GM18870 (cell line): Measurements from ENCODE around the gene STPG3.
"Not testable (repeated sequence)": the region's sequence is repeated elsewhere in the genome, so short reads cannot be mapped to it uniquely, and the experiment has no call there.

Source experiments
- ATAC-seq: cut with Tn5 transposase; IDR thresholded peaks from one replicate; pipeline ENCODE4 v1.9.1; 2021; ENCODE audit warnings: moderate library complexity; ENCODE audit not compliant: unreplicated experiment

STPG3 gene

DNA sequence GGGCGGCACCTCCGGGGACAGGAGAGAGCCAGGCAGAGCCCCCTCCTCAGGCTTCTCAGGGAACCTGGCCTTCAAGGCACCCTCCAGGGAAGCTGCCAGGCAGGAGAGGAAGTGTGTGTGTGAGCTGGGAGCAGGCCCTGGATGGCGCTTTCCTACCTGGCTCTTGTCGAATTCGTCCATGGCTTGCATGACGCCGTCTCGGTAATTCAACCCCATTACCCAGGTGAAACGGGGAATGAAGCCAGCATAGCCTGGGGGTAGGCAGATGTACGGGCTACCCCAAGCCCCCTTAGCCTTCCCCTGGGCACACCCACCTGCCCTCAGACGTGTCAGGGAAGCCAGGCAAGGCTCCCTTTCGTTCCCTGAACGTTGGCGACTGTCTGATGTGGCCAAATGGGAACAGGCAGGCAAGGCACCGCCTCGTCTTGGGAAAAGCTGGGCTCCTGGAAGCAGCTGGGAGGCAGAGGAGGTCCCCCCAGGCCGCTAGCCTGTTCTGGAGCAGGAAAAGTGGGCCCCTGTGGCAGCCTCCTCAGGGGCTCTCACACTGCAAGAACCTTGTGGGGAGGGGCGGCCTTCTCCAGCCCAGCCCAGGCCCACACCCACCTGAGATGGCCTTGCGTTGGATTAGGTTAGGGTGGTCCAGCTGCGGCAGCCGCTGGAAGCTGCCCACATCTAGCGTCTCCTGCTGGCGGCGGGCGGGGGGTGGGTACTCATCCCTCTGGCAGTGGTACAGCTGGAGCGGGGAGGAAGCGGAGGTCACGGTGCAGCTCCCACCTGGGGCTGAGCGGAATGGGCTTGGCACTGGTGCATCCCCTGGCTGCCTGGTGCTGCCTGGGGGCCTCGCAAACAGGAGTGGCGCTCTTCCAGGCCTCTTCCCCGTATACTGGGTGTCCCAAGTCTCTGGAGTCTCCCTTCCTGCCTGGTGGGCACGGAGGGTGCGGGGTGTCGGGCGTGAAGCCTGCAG lies 6.3 kb upstream of the STPG3 start:
- ATAC-seq = no peak

DNA sequence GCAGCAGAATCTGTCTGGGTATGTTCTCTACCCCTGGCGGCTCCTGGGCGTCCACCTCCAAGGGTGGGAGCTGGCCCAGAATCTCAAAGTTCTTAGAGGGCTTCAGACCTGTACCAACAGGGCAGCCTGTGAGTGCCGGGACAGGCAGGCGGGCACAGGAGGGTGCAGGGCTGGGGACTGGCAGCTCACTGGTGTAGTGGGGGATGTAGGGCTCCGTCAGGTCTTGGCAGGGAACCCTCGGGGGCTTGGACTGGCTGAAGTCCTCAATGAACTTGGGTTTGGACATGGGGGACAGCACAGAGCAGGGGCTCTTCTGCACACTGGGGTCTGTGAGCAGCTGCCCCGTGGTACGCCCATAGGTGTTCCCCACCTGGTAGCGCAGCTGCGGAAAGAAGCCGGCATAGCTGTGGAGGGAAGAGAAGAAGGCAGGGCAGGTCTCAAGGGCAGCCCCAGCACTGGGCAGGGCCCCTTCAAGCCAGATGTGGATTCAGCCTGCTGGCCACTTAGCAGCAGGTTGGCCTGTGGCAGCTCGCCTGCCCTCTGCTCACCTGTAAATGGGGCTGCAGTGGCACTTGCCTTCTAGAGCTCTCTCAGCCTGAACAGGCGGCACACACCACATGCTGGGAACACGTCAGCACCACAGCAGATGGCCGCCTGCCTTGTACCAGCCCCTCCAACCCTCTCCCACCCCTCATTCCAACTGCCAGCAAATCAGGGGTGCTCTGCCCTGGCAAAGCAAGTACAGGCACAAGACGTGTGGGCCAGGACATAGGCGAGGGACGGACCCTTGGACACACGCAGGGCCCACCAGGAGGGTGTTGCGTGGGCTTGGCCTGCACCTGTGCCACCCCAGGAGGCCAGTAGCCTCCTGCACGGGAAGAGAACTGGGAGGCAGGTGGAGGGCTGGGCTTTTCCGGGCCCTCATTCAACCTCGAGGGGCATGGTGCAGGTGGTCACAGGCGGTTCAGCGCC lies 5.3 kb upstream of the STPG3 start:
- ATAC-seq = no peak

DNA sequence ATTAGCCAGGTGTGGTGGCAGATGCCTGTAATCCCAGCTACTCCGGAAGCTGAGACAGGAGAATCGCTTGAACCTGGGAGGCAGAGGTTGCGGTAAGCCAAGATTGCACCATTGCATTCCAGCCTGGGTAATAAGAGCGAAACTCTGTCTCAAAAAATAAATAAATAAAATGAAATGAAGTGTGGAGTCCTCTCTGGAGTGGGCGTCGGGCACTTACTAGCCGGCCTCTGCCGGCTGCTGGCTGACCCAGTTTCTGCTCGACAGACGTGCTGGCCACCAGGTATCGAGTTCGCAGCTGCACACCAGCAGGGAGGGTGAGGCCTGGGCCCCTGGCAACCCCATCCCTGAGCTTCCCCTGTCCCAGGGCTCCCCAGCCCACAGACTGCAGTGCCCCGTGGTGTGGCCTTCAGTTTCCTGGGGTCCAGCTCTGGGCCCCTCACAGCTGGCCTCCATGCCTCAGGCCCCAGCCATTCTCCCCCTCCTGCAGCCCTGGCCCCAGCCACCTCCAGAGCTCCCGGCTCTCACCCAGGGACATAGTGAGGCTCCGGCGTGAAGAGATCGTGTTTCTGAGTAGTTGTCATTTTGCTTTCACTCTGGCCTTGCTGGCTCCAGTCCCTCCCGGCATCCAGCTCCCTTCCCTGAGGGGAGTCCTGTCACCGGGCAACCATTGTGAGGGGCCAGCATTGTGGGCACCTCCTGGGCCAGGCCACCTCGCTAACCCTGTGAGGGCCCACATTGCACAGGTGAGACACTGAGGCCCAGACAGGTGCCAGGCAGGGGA lies 3.8 kb upstream of the STPG3 start:
- ATAC-seq = no peak

DNA sequence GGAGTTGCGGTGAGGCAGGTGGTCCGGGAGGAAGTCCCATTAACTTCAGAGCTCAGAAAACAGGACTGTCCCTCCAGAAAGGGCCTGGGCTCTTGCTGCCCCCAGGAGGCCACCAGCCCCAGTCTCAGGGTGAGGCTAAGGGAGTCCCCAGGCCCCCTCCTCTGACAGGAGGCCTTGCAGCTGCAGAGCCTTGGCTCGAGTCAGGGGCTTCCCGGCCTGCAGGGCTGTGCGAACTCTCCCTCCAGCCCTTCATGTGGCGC lies 3.2 kb upstream of the STPG3 start:
- ATAC-seq = no peak

DNA sequence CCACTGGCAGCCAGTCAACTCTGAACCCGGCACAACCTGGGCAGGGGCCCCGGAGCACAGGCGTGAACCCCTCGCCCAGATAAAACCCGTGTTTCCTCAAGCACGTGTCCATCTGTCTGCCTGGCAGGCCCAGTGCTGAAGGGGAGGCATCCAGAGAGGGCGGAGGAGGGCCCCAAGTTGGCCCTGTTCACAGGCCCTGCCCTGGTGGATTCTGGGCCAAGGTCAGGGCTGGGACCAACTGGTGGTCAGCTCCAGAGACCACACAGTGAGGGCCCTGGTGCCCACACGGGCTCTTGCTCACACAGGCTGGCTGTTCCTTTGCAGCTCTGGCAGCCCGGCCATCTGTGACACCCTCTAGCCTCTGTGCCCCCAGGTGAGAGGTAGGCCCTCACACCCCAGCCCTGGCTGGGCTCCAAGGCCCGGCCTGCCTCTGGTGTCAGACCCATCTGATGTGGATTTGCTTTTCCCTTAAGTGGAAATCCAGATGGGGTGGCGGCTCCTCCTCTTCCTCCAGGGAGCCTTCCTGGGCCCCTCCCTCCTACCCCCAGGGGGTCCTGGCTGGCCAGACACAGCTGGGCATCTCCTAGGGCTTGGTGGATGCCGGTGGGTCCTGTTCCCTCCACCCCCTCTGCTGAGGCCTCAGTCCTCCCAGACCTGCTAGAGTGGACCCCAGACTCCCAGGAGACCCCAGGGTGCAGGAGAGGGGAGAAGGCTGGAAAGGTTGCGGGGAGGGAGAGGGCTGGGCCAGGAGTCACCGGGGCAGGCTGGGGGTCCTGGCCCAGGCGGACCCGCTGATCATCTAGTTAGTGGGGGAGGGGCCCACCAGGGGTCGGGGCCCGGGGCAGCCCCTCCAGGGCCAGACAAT lies 525 bp upstream of the STPG3 start:
- no peak for ATAC-seq

DNA sequence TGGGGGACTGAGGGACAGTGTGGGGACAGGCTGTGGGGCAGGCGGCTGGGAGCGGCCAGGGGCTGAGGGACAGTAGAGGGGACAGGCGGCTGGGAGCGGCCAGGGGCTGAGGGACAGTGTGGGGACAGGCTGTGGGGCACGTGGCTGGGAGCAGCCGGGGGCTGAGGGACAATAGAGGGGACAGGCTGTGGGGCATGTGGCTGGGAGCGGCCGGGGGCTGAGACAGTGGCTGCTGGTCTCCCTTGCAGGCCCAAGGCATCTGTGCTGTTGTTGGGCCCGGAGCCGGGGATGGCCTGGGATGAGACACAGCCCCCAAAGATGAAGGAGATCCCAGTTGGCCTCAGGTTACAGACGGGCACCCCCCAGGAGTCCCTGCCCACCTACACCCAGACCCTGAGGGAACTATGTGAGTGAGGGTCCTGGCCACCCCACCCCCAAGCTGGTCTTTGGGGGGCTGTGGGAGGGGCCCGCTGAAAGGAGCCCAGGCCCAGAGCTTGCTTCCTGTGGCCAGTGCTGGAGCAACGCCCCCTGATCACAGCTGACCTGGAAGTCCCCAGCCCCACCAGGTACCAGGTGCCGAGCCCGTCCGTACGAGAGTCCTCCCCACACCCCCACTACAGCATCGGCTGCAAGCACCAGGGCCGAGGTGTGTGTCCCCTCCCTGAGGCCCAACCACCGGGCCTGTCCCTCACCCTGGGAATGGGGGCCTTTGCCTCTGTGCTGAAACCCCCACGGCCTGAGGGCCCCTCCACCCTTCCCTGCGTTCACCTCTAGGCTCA lies 593 bp downstream of the STPG3 start:
- no peak for ATAC-seq

DNA sequence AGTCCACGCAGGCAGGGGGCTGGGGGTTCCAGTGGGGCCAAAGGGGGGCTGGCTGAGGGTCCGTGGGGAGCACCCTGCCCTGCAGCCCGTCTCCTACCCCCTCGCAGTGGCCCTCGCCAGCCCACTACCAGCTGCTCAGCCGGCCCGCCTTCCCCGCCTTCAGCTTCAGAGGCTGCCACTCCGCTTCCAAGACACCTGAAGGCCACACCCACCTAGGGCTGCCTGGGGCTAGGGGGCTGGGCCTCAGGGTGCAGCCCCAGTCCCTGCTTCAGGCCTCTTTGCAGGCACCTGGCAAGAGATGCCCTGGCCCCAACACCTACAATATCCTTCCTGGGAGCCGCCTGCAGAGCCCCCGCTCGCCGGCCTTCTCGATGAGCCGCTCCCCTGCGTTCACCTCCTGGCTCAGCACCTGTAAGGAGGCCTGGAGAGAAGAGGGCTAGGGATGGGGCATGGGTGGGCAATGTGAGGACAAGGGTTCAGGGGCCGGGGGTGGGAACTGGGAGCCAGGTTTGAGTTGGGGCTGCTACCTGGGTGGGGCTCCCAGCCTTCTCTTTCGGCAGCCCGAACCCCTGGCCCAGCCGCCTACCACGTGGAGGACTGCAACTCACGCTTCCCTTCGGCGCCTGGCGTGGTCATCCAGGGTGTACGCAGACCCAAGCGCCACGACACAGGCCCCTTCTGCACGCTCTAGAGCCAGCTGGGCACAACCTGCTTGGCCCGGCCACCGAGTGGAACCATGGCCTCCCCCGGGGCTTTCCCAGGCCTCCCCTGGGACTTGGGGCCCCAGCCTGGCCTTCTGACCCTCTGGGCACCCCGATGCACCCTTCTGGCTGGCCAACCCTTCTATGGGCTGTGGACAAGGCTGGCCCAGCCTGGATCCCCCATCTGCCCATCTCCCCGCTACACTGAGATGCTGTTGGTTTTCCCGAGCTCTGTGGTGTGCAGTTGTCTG lies 1.7 kb downstream of the STPG3 start:
- no peak for ATAC-seq

DNA sequence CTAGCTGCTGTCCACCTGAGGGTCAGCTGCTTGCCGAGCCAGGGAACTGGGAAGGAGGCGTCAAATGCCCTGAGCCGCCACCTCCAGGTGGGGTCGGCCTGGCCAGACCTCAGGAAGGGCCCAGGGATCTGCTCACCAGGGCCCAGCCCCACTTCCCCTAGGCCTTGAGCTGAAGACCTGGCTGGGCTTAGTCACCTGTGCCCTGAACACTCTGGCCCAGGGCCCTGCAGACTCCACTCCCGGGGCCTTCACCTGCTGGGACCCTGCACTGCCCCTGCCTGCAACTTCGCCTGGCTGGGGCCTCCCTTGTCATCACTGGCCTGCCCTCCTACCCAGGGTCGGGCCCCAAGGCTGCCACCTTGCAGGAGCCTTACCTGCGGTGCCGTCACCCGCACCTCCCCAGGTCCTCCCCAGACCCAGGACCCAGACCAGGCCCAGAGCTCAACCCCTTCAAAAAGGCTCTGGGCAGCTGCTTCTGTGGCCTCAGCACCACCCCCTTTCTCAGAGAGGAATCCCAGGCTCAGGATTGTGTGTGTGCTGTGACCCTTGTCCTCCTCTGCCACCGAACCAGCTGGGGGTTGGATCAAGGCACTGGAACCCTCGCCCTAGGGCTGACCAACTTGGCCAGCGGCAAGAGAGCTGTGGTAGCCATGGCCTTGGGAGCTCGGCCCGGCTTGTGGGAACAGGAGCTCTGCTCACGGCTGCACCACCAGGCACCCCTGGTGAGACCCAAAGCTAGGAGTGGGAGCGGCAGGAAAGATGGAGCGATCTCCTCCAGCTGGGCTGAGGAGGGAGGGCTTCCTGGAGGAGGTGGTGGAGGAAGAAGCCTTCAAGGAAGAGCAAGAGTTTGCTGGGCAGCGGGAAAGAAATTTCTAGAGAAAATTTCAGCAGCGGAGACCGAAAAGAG lies 2.9 kb downstream of the STPG3 start:
- no peak for ATAC-seq

DNA sequence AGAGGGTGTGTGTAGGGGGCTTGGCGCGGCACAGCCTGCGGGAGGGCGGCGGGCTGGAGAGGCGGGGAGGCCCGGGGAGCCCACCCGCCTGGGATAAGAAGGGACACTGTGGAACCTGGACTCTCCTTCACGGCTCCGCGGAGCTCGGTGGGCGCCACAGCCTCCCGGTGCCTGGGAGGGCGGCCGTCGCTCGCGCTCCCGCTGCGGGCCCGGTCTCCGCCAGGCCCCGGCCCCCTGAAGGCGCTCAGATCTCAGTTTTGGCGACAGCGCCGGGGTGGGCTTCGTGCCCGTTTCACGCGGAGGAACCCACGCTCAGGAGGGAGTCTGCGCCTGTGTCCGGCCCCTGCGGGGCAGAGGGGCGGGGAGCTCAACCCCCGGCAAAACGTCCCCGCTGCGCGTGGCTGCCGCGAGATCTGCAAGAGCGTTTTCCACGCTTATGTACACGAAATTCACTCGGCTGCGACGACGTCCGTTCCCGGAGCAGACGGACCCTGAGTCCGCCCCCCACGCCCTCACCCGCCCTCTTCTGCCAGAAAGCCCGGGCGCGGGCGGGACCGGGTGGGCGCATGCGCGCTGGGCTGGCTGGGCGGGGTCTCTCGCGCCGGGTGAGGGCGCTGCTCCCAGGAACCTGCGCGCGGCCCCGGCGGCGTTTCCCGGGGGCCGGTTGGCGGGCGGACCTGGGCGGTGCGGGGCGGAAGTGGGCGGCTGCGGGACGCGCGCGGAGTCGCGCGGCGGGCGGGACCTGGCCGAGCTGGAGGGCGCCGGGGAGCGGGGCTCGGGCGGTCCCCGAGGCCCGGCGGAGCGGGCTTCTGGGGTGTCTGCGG lies 3.8 kb downstream of the STPG3 start, which contains the start of gene NELFB:
TSS of gene NELFB (plus strand) at position 704 of the 824 bp plus-strand sequence.
- ATAC-seq = peak; percentile 45

DNA sequence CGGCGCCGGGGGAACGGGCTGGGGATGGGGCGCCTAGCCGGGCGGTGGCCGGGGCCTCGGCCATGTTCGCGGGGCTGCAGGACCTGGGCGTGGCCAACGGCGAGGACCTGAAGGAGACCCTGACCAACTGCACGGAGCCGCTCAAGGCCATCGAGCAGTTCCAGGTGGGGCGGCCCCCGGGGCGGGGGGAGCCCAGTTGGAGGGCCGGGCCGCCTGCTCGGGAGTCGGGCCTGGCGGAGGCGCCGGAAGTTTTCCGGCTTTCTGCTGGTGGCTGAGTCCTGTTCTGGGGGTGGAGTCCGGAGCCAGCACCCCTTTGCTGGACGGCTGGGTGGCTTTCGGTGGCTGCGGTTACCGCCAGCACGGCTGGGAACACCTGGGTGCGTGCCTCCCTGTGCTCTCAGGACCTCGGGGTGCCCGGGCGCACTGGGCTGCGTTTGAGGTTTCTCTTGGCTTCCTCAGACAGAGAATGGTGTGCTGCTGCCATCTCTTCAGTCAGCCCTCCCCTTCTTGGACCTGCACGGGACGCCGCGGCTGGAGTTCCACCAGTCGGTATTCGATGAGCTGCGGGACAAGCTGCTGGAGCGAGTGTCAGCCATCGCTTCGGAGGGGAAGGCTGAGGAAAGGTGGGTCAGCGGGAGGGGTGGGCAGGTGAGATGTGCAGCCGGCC lies 4.5 kb downstream of the STPG3 start:
- ATAC-seq = peak; percentile 9

DNA sequence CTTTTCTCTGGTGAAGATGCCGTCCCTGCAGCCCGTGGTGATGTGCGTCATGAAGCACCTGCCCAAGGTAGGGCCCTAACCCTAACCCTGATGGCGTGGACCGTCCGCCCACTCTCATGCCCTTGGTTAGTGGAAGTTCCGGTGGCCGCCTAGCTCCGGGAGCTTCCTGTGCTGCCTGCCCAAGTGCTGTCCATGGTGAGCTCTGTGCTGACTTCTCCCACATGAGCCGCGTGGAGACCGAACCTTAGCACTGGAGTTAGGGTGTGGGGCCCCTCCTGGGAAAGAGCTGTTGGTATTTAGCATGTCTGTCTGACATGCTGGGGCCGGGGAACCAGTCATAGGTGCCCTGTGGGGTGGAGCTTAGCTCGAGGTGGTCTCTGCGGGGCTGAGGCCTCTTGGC lies 5.3 kb downstream of the STPG3 start:
- no peak for ATAC-seq

DNA sequence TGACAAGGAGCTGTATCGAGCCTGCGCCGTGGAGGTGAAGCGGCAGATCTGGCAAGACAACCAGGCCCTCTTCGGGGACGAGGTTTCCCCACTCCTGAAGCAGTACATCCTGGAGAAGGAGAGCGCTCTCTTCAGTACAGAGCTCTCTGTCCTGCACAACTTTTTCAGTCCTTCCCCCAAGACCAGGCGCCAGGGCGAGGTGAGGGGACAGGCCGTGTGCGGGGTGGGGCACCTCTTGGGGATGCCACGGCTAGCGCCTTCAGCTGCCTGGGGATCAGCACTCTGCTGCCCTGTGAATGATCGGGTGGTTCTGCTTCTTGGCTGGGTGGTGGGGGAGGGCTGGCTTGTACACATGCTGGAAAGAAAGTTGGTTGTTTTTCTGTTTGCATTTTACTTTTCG lies 5.8 kb downstream of the STPG3 start:
- no peak for ATAC-seq

DNA sequence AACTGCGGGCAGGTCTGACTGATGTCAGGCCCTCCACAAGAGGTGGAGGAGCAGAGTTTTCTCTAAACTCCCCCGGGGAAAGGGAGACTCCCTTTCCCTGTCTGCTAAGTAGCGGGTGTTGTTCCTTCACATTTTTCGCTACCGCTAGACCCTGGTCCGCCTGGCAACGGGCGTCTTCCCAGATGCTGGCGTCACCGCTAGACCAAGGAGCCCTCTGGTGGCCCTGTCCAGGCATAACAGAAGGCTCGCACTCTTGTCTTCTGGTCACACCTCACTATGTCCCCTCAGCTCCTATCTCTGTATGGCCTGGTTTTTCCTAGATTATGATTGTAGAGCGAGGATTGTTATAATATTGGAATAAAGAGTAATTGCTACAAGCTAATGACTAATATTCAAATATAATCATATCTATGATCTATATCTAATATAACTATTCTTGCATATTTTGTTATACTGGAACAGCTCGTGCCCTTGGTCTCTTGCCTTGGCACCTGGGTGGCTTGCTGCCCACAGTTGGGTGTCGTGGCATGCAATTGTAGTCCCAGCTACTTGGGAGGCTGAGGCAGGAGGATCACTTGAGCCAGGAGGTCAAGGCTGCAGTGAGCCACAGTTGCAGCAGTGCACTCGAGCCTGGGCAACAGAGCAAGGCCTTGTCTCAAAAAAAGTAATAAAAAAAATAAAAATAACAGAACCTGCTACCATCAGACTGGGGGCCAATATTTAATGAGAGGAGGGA lies 11.3 kb downstream of the STPG3 start:
- ATAC-seq = not testable (repeated sequence)

DNA sequence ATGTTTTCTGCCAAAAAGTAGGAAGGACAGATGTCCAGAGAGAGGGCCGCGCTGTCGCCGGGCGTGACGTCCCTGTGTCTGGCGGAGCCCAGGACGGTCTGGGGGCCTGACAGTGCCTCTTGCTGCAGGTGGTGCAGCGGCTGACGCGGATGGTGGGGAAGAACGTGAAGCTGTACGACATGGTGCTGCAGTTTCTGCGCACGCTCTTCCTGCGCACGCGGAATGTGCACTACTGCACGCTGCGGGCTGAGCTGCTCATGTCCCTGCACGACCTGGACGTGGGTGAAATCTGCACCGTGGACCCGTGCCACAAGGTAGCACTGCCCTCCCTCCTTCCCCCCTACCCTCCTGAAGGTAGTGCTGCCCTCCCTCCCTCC lies 11.8 kb downstream of the STPG3 start:
- ATAC-seq = no peak

DNA sequence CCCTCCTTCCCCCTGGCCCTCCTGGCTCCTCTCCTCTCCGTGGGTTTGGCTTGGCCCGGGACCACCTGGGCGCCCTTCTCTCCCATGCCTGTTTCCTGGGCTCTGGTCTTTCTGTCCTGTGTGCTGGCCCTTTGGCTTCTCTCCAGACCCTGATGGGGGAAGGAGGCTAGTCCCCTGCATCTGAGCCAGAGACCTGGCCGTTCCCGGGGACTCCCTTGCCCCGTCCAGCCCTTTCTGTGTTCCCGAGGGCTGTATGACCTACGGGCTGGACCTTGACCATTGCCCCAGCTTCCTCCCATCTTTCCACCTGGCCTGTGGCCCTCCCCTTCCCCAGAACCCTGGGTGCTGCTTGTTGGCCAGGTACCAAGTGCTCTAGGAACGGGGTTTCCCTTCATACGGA lies 12.4 kb downstream of the STPG3 start:
- ATAC-seq = no peak
